Mesenchymal stem cell (in vitro differentiated cells and primary cell): ENCODE data around the gene CYP26B1.

Source experiments
- DNase-seq: peaks from one replicate; pipeline ENCODE4 v3.0.0-alpha.2; 2013
- H2AFZ ChIP-seq: one replicate; pipeline ENCODE4 v1.6.1; 2013; ENCODE audit warnings: low read depth, mild to moderate bottlenecking, control low read depth, inconsistent platforms, low read length, moderate library complexity
- H2AK5ac ChIP-seq: 2 replicates; pipeline ENCODE4 v1.6.1; 2013; ENCODE audit warnings: low read length, moderate library complexity, mild to moderate bottlenecking, inconsistent platforms; ENCODE audit not compliant: severe bottlenecking
- H2BK120ac ChIP-seq: one replicate; pipeline ENCODE4 v1.6.1; 2013; ENCODE audit warnings: low read depth, mild to moderate bottlenecking, inconsistent platforms, low read length, moderate library complexity
- H2BK12ac ChIP-seq, 2 experiments: one replicate each; pipeline ENCODE4 v1.6.1; 2013; ENCODE audit warnings: inconsistent platforms in 2 of 2, low read length in 2 of 2, mild to moderate bottlenecking in 2 of 2, moderate library complexity in 2 of 2, control low read depth in 1 of 2
- H2BK15ac ChIP-seq: one replicate; pipeline ENCODE4 v1.6.1; 2013; ENCODE audit warnings: mild to moderate bottlenecking, low read depth, inconsistent platforms; ENCODE audit not compliant: poor library complexity, severe bottlenecking
- H2BK5ac ChIP-seq: 2 replicates; pipeline ENCODE4 v1.6.1; 2013; ENCODE audit warnings: low read depth, mild to moderate bottlenecking, low read length, control low read depth, inconsistent platforms; ENCODE audit not compliant: poor library complexity, severe bottlenecking
- H3K14ac ChIP-seq, 2 experiments: one replicate each; pipeline ENCODE4 v1.6.1; 2013; ENCODE audit warnings: inconsistent platforms in 2 of 2, low read length in 2 of 2, control low read depth in 1 of 2, mild to moderate bottlenecking in 1 of 2, moderate library complexity in 1 of 2
- H3K18ac ChIP-seq, 2 experiments: one replicate each; pipeline ENCODE4 v1.6.1; 2013; ENCODE audit warnings: inconsistent platforms in 2 of 2, low read length in 2 of 2, control low read depth in 1 of 2, low read depth in 1 of 2, mild to moderate bottlenecking in 1 of 2
- H3K23ac ChIP-seq, 2 experiments: one replicate each; pipeline ENCODE4 v1.6.1; 2013; ENCODE audit warnings: inconsistent platforms in 2 of 2, low read length in 2 of 2, mild to moderate bottlenecking in 2 of 2, moderate library complexity in 2 of 2, control low read depth in 1 of 2
- H3K27ac ChIP-seq: 2 replicates; pipeline ENCODE4 v1.5.1; 2013; ENCODE audit warnings: mild to moderate bottlenecking, moderate library complexity, low read length, control low read depth, inconsistent platforms; ENCODE audit not compliant: poor library complexity, severe bottlenecking
- H3K27me3 ChIP-seq, 2 experiments: 2 replicates each; pipeline versions ENCODE4 v1.6.1 to v1.7.0; 2013; ENCODE audit warnings: low read length in 2 of 2, mild to moderate bottlenecking in 2 of 2, moderate library complexity in 2 of 2, control low read depth in 1 of 2, inconsistent platforms in 1 of 2; ENCODE audit not compliant: control insufficient read depth in 1 of 2, insufficient read depth in 1 of 2
- H3K36me3 ChIP-seq, 2 experiments: 2 replicates each; pipeline versions ENCODE4 v1.6.1 to v1.7.0; 2013; ENCODE audit warnings: low read length in 2 of 2, control low read depth in 1 of 2, inconsistent platforms in 1 of 2, low read depth in 1 of 2, mild to moderate bottlenecking in 1 of 2; ENCODE audit not compliant: insufficient read depth in 2 of 2, control insufficient read depth in 1 of 2
- H3K4ac ChIP-seq, 2 experiments: one replicate each; pipeline ENCODE4 v1.6.1; 2013; ENCODE audit warnings: inconsistent platforms in 2 of 2, low read length in 2 of 2, mild to moderate bottlenecking in 2 of 2, moderate library complexity in 2 of 2, control low read depth in 1 of 2, low read depth in 1 of 2
- H3K4me1 ChIP-seq: 2 replicates; pipeline ENCODE4 v1.6.1; 2013; ENCODE audit warnings: low read depth, low read length, control low read depth; ENCODE audit not compliant: control insufficient read depth, insufficient read depth
- H3K4me2 ChIP-seq: 2 replicates; pipeline ENCODE4 v1.6.1; 2013; ENCODE audit warnings: low read length, mild to moderate bottlenecking, inconsistent platforms; ENCODE audit not compliant: poor library complexity, severe bottlenecking
- H3K4me3 ChIP-seq, 2 experiments: 2 replicates each; pipeline versions ENCODE4 v1.5.1 to v1.7.0; 2013; ENCODE audit warnings: low read length in 2 of 2, mild to moderate bottlenecking in 2 of 2, control low read depth in 1 of 2, low read depth in 1 of 2; ENCODE audit not compliant: insufficient read depth in 1 of 2
- H3K79me1 ChIP-seq: replicated peaks from 2 replicates; pipeline ENCODE4 v1.6.1; 2013; ENCODE audit warnings: mild to moderate bottlenecking, control low read depth, low read length, inconsistent platforms; ENCODE audit not compliant: poor library complexity, severe bottlenecking
- H3K9ac ChIP-seq: 2 replicates; pipeline ENCODE4 v1.7.0; 2013; ENCODE audit warnings: mild to moderate bottlenecking, low read length, moderate library complexity
- H3K9me3 ChIP-seq: 2 replicates; pipeline ENCODE4 v1.7.0; 2013; ENCODE audit warnings: mild to moderate bottlenecking, low read length; ENCODE audit not compliant: control insufficient read depth
- H4K8ac ChIP-seq: one replicate; pipeline ENCODE4 v1.6.1; 2013; ENCODE audit warnings: inconsistent platforms, mild to moderate bottlenecking, low read length, moderate library complexity
- H4K91ac ChIP-seq: one replicate; pipeline ENCODE4 v1.6.1; 2013; ENCODE audit warnings: mild to moderate bottlenecking, low read length, inconsistent platforms
- WGBS: methylation state at CpG from one replicate; pipeline ENCODE4 v1.1.7; 2013; ENCODE audit warnings: mixed read lengths; 5-methylcytosine and 5-hydroxymethylcytosine counted together

Gene CYP26B1

GRCh38 chr2:72098935-72099334, 48.7 kb downstream of the CYP26B1 start:
- Histone ChIP-seq H2BK120ac (no peak overlapping the region), H2AK5ac (no peak overlapping the region), H2AFZ (no peak overlapping the region), H2BK12ac (no peak overlapping the region), H3K4me2 (no peak overlapping the region), H3K79me1 (no peaks in the 10 kb centered on the region), H3K23ac (no peak overlapping the region), H2BK5ac (no peak overlapping the region), H3K27me3 (peaks cover 0 to 10% of the 10 kb centered on the region in 2 experiments), H3K9me3 (no peaks in the 10 kb centered on the region), H3K9ac (no peak overlapping the region), H3K18ac (no peak overlapping the region), H3K4ac (no peak overlapping the region), H3K36me3 (no peaks in the 10 kb centered on the region), H3K4me3 (no peak overlapping the region), H3K14ac (no peak overlapping the region), H3K4me1 (no peaks in the 10 kb centered on the region), H4K91ac (no peak overlapping the region), H3K27ac (no peak overlapping the region), H2BK15ac (no peak overlapping the region), H4K8ac (no peak overlapping the region)
- WGBS, result 81% methylated on average over 5 of the region's 6 CpGs
- no peak for DNase-seq

- no peak overlapping the region for H2BK120ac ChIP-seq
- no peak overlapping the region for H3K4me2 ChIP-seq
- H3K4me3 ChIP-seq, result no peak overlapping the region
- no peak overlapping the region for H2BK12ac ChIP-seq
- no peak overlapping the region for H2AK5ac ChIP-seq
- H3K36me3 ChIP-seq, result no peaks in the 10 kb centered on the region
- no peak overlapping the region for H2BK5ac ChIP-seq
- no peak overlapping the region for H3K27ac ChIP-seq
- no peak overlapping the region for H3K9ac ChIP-seq
- H3K4me1 ChIP-seq, result no peaks in the 10 kb centered on the region
- no peak overlapping the region for H4K91ac ChIP-seq
- H3K14ac ChIP-seq, result no peak overlapping the region
- 95% methylated on average over 7 of the region's 8 CpGs for WGBS
- H2AFZ ChIP-seq, result no peak overlapping the region
- no peak overlapping the region for H3K18ac ChIP-seq
- no peak overlapping the region for H3K23ac ChIP-seq
- H3K27me3 ChIP-seq, result no peaks in the 10 kb centered on the region
- H3K9me3 ChIP-seq, result no peaks in the 10 kb centered on the region
- H2BK15ac ChIP-seq, result no peak overlapping the region
- H3K4ac ChIP-seq, result no peak overlapping the region
- H3K79me1 ChIP-seq, result no peaks in the 10 kb centered on the region
- no peak for DNase-seq
- no peak overlapping the region for H4K8ac ChIP-seq
Measured at GRCh38 chr2:72097276-72097675, 50.4 kb downstream of the CYP26B1 start.

GRCh38 chr2:72096181-72096580, 51.5 kb downstream of the CYP26B1 start:
- Histone ChIP-seq H3K4ac (no peak overlapping the region), H2BK5ac (no peak overlapping the region), H2AFZ (no peak overlapping the region), H3K4me2 (no peak overlapping the region), H2BK15ac (no peak overlapping the region), H2BK12ac (no peak overlapping the region), H4K8ac (no peak overlapping the region), H3K27me3 (no peaks in the 10 kb centered on the region), H3K14ac (no peak overlapping the region), H3K27ac (no peak overlapping the region), H3K4me3 (no peak overlapping the region), H2BK120ac (no peak overlapping the region), H4K91ac (no peak overlapping the region), H3K9ac (no peak overlapping the region), H3K23ac (no peak overlapping the region), H3K18ac (no peak overlapping the region), H3K9me3 (no peaks in the 10 kb centered on the region), H3K36me3 (no peaks in the 10 kb centered on the region), H3K4me1 (no peaks in the 10 kb centered on the region), H2AK5ac (no peak overlapping the region), H3K79me1 (no peaks in the 10 kb centered on the region)
- WGBS, result 85% methylated on average over 4 of the region's 4 CpGs
- DNase-seq, result no peak

- Histone ChIP-seq H3K27ac (no peak overlapping the region), H4K8ac (no peak overlapping the region), H3K18ac (no peak overlapping the region), H3K9ac (no peak overlapping the region), H3K79me1 (no peaks in the 10 kb centered on the region), H3K36me3 (no peaks in the 10 kb centered on the region), H2AK5ac (no peak overlapping the region), H2BK15ac (no peak overlapping the region), H3K14ac (no peak overlapping the region), H3K27me3 (no peaks in the 10 kb centered on the region), H2BK5ac (no peak overlapping the region), H2BK120ac (no peak overlapping the region), H3K4me1 (no peaks in the 10 kb centered on the region), H4K91ac (no peak overlapping the region), H3K4me3 (no peak overlapping the region), H2BK12ac (no peak overlapping the region), H3K9me3 (no peaks in the 10 kb centered on the region), H3K4me2 (no peak overlapping the region), H3K23ac (no peak overlapping the region), H3K4ac (no peak overlapping the region), H2AFZ (no peak overlapping the region)
- no peak for DNase-seq
- WGBS, result 94% methylated on average over 3 of the region's 3 CpGs
Measured at GRCh38 chr2:72095364-72095763, 52.3 kb downstream of the CYP26B1 start.
